HG03135 (cell line): ENCODE data around the gene NDUFB6.
"Not testable (repeated sequence)": the region's sequence is repeated elsewhere in the genome, so short reads cannot be mapped to it uniquely, and the experiment has no call there.

Experiments used
- ATAC-seq: cut with Tn5 transposase; IDR thresholded peaks from one replicate; pipeline ENCODE4 v1.9.1; 2021; ENCODE audit warnings: mild to moderate bottlenecking, moderate library complexity; ENCODE audit not compliant: unreplicated experiment

Gene NDUFB6

DNA sequence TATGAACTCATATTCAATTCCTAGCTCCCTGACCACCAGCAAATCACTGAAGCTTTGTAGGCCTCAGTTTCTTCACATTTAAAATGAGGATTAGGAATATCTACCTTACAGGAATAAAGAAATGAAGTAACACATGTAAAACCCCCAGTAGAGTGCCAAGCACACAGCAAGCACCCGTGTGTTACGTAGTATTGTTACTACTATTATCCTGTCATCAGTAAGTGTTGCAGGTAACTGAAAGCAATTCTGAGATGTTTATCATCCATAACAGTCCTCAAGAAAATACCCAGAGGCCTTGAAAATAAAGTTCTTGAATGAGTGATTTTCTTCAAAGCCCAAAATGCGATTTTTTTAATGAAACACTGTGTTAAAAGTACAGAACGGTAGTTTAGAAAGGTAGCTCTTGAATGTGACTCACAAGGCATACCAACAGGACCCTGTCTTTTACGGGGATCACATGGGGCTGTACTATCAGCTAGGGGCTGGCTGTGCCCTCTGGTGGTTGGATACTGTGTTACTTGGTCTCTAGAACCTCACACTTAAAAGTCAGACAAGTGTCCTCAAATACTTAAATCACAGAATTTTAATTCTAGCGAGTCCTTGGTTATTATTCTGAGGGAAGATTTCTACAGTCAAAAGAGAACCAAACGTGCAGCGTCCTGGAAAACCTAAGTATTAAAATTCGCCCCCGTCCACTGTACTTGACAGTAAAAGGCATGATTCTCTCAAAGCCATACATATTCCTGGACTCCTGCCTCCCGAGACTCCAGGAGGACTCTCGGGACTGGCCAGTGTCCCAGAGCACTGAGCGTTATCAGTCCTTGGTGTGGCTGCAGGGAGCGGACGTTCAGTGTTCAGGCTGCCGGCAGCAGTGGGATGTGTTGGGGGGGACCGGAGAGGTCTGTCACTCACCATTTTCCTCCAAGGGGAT lies 725 bp downstream of the NDUFB6 start:
- peak; percentile 90 for ATAC-seq

DNA sequence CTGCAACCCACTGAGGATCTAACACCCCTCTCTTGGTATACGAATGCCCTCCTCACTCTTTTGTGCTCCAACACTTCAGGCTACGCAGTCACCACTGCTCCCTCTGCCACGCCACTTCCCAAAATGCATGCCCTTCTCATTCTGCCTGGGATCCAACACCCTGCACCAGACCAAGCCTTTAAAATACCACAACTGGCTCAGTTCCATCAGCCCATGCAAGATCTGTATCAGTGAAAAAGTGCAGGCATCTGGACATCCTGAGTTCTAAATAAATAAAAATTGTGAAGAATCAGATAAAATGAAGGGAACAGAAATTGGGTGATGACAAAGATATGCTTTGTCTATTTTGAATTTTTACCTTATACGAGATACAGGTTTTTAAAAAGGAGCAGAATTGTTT lies 2.7 kb downstream of the NDUFB6 start:
- no peak for ATAC-seq

DNA sequence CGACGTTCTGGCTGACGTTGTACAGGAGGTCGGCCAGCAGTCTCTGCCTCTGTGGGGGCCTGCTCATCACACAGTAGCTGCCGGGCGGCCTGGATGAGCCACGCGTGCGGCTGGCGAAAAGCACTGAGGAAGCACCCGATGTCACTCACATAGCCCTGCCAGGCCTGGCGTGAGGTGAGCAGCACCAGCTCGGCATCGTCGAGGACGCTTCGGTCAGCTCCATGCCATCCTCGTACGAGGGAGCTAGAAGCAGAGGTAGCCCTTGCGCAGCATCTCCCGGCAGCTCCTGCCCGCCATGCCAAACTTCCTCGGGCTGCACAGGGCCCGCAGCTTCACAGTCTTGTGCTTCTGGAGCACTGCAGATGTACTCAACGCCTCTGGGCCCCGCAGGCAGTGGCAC lies 6.2 kb downstream of the NDUFB6 start:
- ATAC-seq = no peak

DNA sequence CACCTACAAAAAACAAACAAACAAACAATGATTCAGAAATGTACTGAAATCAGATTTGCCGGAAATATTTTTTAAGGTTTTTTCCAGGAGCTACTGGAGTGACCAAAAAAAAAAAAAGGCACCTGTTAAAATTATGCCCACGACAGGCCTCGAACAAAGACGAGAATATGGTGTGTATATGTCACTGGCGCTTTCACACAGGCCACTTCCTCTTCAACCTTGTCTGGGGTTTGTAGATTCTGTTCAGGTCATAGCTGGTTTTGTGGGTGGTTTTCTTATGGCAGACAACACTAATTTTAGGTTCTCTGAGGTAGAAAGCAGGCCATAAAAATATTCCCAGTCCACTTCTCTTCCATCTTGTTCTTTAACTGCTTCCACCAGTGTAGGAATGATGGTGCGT lies 7.0 kb downstream of the NDUFB6 start:
- no peak for ATAC-seq

DNA sequence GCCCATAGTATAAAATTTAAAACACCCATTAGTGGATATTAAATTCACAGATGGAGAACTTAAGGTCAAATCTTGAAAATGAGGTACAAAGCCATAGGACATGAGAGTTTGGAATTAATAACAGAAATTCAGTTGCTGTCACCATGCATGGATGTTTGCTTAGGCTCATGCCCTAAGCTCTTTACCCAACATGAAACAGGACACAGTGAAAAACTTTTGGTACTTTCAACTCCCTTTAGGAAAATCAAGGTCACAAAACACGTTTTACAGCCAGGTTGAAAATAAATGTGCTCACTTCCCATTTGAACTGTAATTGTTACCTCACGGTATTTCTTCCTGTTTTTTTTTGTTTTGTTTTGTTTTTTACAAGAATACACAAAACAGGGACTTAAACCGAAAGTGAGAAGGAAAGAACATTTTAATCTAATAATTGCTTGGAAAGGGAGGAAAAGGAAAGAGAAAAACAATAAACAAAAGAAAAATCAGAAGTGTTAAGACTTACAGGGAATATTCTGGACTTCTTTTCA lies 14.5 kb downstream of the NDUFB6 start:
- ATAC-seq = no peak

DNA sequence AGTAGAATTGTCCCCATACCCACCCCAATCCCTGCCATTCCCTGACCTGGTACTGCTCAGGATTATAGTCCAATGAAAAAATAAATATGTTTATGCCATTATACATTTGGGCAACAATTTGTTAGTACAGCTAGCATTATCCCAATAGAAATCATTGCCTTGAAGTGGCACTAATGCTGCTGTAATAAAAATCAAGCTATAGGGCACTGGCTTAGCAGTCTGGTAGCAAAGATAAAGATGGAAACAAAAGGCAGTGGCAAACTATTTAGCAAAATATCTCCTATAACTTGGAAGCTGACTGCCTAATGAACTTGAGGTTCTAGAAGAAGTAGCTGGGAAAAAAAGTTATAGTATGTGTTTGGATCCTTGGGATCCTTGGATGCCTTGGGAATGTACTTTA lies 18.4 kb downstream of the NDUFB6 start:
- ATAC-seq = no peak

DNA sequence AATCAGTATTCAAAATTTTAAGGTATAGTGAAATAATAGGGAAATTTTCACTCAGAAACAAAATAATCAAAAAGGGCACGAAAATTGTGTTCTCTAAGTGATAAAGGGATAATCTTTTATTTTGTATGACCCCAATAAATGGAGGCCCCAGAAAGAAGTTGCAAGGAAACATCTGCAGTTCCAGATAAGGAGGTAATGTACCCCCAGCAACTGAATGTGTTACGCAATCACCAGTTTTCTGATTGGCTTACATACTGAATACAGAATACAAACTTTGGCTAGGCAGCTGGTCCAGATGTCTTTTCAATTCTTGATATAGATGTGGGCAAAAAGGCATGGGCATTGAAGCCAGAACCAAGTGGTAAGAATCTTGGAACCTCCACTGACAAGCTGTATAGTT lies 18.9 kb downstream of the NDUFB6 start:
- ATAC-seq = no peak

DNA sequence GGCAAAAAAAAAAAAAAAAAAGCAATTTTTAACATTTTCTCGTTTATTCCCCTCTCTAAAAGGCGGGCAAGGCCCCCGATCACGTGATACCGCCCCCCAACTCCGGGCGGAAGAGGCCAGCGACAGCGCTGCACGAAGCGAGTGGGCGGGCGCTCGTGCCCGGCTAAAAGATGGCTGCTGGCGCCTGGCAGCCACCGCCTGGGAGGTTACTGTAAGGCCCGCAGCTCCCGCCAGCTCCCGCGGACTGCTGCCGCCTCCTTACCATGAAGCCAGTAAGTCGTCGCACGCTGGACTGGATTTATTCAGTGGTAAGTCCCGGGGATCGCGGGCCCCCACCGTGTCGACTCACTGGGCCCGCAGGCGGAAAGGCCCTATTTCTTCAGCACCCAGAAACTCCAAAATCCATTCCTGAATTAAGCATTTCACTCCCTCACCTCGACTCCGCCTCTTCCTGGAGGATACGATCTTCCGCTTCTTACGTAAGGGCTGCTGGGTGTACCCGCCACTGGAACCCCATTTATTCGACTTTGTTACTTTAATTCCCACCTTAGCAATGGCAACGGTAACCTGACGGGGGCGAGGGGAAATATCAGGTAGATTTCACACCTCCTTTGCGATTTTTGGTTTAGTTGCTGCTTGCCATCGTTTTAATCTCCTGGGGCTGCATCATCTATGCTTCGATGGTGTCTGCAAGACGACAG lies 20.6 kb downstream of the NDUFB6 start, which contains the start of the genes SMIM27 and TOPORS:
SMIM27 (plus strand) TSS at position 156 of the 701 bp plus-strand sequence; CDS start at position 264, 108 bp downstream.
TOPORS (minus strand) TSS at position 415 of the 701 bp plus-strand sequence; CDS start at position 265, 150 bp downstream.
- peak; percentile 72 for ATAC-seq

DNA sequence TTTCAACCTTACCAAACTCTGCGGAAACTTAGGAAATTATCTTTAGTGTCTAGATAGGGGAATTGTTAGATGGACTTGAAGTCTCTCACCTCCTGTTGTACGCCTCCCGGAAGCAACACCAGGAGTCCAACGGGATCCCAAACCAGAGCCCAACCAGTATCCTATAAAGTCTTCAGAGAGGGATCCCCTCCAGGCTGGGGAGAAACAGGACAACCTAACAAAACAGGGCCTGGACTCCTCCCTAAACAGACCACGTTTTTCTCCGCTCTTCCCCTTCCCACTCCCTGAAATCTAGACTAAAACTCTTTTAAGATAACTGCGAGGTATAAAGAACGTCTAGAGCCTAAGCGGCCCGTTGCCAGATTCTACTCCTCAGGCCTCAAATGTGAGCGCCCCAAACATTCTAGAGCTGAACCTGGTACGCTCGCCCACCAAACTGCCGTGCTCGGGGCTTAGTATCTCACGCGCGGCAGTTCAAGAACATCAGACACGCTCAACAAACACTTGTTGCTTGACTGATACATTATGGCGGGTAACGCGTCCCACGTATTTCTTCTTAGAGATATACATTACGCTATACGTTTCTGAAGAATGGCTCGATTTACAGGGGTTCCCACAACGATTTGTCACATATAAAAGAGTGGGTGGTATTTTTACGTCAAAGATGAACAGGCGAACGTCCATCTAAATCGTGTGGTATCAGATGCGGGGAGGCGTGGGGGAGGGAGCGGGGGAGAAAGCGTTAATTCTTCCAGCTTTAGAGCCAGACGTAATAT lies 21.5 kb downstream of the NDUFB6 start:
- no peak for ATAC-seq

DNA sequence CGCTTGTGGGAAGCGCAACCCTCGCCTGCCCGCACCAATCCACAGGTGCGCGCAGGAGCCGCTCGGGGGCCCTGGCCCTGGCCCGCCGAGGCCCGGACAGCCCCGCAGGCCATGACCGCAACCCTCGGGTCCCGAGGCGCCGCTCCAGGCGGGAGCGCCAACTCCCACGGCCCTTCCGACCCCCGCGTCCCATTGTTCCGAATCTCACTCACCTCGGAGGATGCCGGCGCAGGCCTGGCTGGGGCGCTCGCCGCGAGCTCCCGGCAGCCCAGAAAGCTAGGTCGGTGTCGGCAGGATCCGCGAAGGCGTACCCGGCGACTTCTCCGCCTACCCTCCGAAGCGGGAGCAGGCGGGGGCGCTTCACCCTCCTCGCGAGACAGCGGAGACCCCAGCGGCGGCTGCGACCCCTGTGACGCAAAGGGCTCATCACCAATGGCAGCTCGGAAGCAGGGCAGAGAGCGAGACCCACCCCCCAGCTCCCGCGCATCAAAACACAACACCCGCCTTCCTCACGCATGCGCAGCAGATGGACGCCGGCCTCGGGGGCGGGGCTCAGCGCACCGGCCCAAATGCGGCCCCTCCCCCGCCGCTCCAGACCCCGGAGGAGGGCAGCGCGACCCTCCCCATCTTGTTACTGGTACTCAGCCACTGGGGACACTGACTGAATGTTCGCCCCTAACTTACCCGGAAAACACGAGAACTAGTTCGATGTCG lies 22.2 kb downstream of the NDUFB6 start:
- peak; percentile 65 for ATAC-seq

DNA sequence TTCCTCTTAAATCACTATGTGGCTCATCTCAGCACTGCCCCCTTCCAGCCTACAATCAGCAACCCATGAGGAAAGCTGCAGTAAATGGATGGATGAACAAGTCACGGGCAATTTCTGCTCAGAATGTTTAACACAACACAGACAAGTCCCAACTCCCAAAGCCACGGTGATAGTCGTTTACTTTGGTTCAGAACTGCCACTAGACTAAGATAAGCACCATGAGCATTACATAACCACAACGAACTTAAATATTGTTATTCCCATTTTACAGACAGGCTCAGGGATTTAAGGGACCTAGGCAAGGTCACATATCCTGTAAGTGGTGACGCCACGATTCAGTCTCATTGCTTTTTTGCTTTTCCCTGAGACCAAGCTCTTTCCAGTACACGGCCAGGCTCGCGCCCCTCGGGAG lies 22.8 kb downstream of the NDUFB6 start:
- no peak for ATAC-seq

DNA sequence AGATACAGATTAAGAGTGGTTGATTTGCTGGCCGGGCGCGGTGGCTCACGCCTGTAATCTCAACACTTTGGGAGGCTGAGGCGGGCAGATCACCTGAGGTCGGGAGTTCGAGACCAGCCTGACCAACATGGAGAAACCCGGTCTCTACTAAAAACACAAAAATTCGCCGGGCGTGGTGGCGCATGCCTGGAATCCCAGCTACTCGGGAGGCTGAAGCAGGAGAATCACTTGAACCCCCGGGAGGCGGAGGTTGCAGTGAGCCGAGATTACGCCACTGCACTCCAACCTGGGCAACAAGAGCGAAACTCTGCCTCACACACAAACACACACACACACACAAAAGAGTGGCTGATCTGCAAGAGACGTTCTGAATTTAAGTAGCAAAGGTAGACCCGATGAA lies 24.7 kb downstream of the NDUFB6 start:
- not testable (repeated sequence) for ATAC-seq

DNA sequence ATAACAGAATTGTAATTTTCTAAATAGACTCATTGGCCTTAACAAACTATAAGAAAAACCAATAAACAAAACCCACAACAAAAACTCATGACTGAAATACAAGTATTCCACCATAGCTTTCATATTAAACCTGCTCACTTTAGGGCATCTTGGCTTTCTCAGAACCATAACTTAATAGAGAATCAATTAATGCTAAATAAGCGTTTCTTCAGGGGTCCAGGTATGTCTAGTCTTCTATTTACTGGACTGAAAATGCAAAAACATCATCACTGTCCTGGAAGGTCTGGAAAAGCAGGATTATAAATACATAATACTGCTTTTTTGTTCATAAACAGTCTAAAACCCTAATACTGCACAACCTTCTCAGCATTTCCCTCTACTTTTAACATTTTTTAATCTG lies 27.1 kb downstream of the NDUFB6 start:
- no peak for ATAC-seq

DNA sequence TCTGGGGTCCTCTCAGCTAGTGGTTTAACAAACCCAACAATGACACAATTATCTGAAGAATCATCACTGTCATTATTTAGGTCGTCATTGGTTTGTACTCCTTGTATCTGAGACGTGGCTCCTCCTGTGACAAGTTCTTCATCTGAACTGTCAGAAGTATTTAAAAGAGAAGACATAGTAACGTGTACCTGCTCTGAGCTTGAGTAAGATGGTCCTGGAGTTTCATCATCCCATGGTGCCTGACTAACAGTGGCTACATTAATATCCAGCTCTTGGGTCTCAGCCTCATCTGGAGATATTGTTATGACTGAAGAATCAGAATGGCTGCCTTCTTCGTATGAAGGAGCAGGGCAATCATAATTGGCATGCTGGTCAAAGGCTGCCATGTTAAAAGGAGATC lies 29.9 kb downstream of the NDUFB6 start:
- ATAC-seq = no peak

DNA sequence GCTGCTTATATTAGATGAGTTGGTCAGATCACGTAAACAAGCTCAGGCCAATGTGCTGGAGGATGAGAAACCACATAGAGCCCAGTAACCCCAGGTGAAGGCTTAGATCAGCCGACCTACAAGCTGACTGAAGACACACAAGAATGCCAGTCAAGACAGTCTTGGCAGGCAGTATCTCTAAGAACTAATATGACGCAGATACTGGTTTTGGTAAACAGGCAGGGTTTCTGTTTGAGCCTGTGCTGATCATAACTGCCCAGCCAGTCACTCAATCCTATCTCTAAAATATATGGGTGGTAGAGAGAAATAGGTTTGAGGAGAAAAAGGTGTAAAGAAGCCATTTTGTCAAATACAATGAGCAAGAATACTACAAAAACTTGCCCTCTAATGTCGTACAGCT lies 39.1 kb downstream of the NDUFB6 start:
- ATAC-seq = no peak

DNA sequence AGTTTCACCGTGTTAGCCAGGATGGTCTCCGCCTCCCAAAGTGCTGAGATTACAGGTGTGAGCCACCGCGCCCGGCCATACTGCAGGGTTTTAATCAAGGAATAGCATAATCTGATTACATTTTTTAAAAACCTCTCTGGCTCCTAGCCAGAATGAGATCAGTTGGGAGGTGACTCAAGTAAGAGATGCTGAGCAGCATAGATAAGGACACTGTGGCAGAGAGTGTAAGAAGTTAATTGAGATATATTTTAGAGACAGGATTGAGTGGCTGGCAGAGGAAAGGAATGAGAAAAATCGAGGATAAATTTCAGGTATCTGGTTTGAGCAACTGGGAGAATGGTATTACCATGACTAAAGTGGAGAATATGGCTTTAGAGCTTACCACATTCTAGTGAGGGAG lies 39.6 kb downstream of the NDUFB6 start:
- ATAC-seq = no peak

DNA sequence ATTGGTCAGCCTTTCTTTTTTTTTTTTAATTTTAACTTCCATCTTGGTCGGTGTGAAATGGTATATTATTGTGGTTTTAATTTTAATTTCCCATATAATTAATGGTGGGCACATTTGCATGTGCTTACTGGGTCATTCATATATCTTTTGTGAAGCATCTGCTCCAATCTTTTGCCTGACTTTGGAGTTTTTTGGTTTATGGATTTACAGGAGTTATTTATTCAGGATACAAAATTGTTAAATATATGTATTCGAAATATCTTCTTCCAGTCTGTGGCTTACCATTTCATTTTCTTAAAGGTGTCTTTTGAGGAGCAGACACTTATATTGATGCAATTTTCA lies 46.3 kb downstream of the NDUFB6 start:
- no peak for ATAC-seq

DNA sequence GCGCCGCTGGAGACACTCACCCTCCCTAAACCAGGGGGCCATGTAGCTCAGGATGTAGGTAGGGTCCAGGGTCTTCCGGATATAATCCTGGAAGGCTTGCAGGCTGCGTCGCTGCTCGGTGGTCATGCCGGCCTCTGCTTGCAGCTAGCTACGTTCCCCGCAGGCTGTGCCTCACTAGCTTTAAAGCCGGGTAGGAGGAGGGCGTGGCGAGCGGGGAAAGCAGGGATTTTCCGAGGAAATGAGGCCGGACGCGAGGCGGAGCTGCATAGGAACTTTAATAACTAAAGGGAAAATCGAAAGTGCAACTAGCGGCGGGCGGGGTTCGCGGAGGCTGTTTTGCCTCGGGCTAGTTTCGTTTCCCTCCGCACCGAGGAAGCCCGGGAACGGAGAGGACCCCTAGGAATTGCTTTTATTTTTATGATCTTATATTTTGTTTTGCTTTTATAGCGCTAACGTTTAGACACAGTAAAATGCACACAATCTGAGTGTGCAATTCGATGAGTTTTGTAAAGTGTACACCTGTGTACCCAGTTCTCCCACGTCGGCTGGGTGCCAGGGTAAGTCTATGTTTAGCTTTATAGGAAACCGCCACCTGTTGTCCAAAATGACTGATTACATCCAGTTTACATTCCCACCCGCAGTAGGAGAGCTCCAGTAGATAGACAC lies 46.8 kb downstream of the NDUFB6 start, which contains the start of gene RIGI:
RIGI (minus strand) TSS at position 156 of the 666 bp plus-strand sequence; CDS start at position 126, 30 bp downstream.
- ATAC-seq = peak; percentile 54

DNA sequence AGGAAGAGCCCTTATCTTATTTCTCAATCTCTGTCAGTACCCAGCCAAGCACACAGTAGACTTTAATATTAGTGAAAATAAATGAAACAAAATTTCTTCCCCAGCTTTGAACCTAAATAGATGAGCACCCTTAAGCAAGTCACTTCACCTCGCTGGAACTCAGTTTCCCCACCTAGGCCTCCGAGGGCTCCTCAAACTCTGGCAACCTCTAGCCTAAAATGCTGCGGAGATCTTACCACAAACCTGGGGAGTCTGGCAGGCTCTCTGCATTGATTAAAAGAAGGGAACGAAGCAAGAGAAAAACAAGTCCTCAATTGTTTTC lies 47.3 kb downstream of the NDUFB6 start:
- ATAC-seq = no peak
